A673 (cell line): ENCODE results near the gene DLGAP1. TPM values are rescaled to one million over a fixed set of nuclear protein-coding genes. Genes with fewer than 3 reads are reported as not detected.

Experiments
- BruUV-seq: library from RNA; stranded (reverse); fragments of 400-500 nt; replicated peaks from 2 replicates; lab custom pipeline; 2021; lab: Mats Ljungman, UMichigan
- CTCF ChIA-PET: fragments of 300-600 bp; sonication (Branson Sonifier 250); formaldehyde crosslinking; loops from one replicate; lab custom pipeline; 2022; ENCODE audit warnings: antibody characterized with exemption; lab: Charles Lee
- POLR2A ChIA-PET: fragments of 300-600 bp; sonication (Branson Sonifier 250); formaldehyde crosslinking; loops from one replicate; lab custom pipeline; 2022; ENCODE audit warnings: antibody characterized with exemption; ENCODE audit not compliant: low non-redundant PET; lab: Charles Lee
- DNase-seq: peaks from one replicate; pipeline ENCODE4 v3.0.0-alpha.2; 2015; ENCODE audit warnings: low spot score
- H3K27ac ChIP-seq: fragments of 200-600 bp; sonication (generic); 2 replicates; pipeline ENCODE4 v1.5.1; 2016; ENCODE audit warnings: mixed run types, low read depth, mild to moderate bottlenecking, mixed read lengths, antibody characterized with exemption, low read length; ENCODE audit not compliant: poor library complexity, severe bottlenecking
- H3K27me3 ChIP-seq: fragments of 200-600 bp; sonication (generic); replicated peaks from 2 replicates; pipeline ENCODE4 v1.6.1; 2017; ENCODE audit warnings: mixed run types, low read depth, mild to moderate bottlenecking, mixed read lengths, antibody characterized with exemption, low read length; ENCODE audit not compliant: insufficient read depth, poor library complexity
- H3K36me3 ChIP-seq: fragments of 200-600 bp; sonication (generic); 2 replicates; pipeline ENCODE4 v1.6.1; 2016; ENCODE audit warnings: mixed run types, mild to moderate bottlenecking, mixed read lengths, antibody characterized with exemption, low read length; ENCODE audit not compliant: insufficient read depth, poor library complexity, severe bottlenecking
- H3K4me1 ChIP-seq: fragments of 200-600 bp; sonication (generic); 2 replicates; pipeline ENCODE4 v1.6.1; 2017; ENCODE audit warnings: mixed run types, mild to moderate bottlenecking, mixed read lengths, antibody characterized with exemption, low read length; ENCODE audit not compliant: insufficient read depth, poor library complexity, severe bottlenecking
- H3K4me3 ChIP-seq: fragments of 200-600 bp; sonication (generic); 2 replicates; pipeline ENCODE4 v1.5.1; 2016; ENCODE audit warnings: low read depth, mixed run types, mild to moderate bottlenecking, mixed read lengths, low read length; ENCODE audit not compliant: poor library complexity, severe bottlenecking
- H3K9me3 ChIP-seq: fragments of 200-600 bp; sonication (generic); 2 replicates; pipeline ENCODE4 v1.6.1; 2016; ENCODE audit warnings: mixed run types, low read depth, mild to moderate bottlenecking, mixed read lengths, antibody characterized with exemption, low read length; ENCODE audit not compliant: poor library complexity, severe bottlenecking
- EZH2 ChIP-seq: fragments of 200-600 bp; sonication (generic); IDR thresholded peaks from 2 replicates; pipeline ENCODE4 v1.6.1; 2017; ENCODE audit warnings: borderline replicate concordance, low read depth, mild to moderate bottlenecking, mixed read lengths, antibody characterized with exemption, low read length; ENCODE audit not compliant: poor library complexity, severe bottlenecking
- intact Hi-C: fragments of 100-400 bp; cut with micrococcal nuclease; formaldehyde crosslinking; loops from one replicate; pipeline ENCODE4 v1.10.0; 2022; ENCODE audit not compliant: unreplicated experiment
- total RNA-seq: library from RNA; stranded (reverse); gene quantifications from 2 replicates; pipeline ENCODE4 v1.2.3, GENCODE V29; 2021
- TF ChIP-seq, protein P1 (sequence below): fragments of 300-800, 200-600 bp; sonication (generic); conservative IDR thresholded peaks from 2 replicates; pipeline ENCODE4 v1.5.1; 2017; ENCODE audit warnings: low read depth, mild to moderate bottlenecking, antibody characterized with exemption, low read length, moderate library complexity, mixed read lengths

Gene DLGAP1
- total RNA-seq, 1 experiment from 2014 or later: 135 TPM

DNA sequence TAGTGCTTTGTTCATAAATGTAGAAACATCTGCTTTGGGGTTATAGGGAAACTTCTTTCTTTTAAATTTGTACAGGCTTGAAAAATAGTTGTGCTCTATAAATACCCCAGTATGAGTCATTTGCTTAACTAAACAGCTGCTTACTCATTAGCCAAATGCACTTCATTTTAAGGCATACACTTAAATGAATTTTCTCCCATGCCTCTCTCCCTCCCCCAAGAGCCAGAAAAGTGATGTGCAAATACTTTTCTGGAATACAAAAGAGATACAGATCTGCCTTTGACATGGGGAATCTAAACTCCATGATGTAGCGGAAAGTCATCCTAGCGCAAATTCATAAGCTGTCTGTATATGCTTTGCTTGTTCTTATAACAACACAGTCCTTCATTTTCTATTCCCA is 469.4 kb downstream of the DLGAP1 start:
- no TSS peak for BruUV-seq
- intact Hi-C loops: no loop called here
- CTCF ChIA-PET: no interaction called here

DNA sequence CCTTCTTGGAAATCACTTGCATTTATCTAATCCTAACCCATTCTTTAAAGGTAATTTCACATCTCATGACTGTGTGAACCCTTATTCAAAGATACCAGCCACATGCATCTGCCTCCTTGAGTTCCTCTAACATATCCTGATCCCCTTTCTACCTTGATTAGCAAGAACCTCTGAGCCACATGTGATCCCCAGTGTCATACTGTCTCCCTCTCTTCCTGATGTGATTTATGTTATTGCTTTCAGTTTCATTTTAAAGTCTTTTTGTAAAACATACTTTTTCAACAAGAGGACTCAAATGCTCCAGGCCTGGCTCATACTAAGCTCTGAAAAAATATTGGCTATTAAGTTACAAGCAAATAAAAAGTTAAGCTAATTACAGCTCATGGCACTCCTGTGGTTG is 470.1 kb downstream of the DLGAP1 start:
- DNase-seq: no peak
- Histone ChIP-seq H3K27ac (no peak overlapping the region), H3K36me3 (no peaks in the 10 kb centered on the region), H3K9me3 (no peaks in the 10 kb centered on the region), H3K4me1 (peaks cover 28% of the 10 kb centered on the region), H3K27me3 (no peaks in the 10 kb centered on the region), H3K4me3 (no peak overlapping the region)
- TF ChIP-seq EZH2: no peak
- TF ChIP-seq, protein P1, sequence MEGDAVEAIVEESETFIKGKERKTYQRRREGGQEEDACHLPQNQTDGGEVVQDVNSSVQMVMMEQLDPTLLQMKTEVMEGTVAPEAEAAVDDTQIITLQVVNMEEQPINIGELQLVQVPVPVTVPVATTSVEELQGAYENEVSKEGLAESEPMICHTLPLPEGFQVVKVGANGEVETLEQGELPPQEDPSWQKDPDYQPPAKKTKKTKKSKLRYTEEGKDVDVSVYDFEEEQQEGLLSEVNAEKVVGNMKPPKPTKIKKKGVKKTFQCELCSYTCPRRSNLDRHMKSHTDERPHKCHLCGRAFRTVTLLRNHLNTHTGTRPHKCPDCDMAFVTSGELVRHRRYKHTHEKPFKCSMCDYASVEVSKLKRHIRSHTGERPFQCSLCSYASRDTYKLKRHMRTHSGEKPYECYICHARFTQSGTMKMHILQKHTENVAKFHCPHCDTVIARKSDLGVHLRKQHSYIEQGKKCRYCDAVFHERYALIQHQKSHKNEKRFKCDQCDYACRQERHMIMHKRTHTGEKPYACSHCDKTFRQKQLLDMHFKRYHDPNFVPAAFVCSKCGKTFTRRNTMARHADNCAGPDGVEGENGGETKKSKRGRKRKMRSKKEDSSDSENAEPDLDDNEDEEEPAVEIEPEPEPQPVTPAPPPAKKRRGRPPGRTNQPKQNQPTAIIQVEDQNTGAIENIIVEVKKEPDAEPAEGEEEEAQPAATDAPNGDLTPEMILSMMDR: no peak
- intact Hi-C loops: no loop called here
- CTCF ChIA-PET: no interaction called here
- no TSS peak for BruUV-seq
- POLR2A ChIA-PET: interaction anchor here (0.6 kb wide), 1 partner anchor 18 kb away, joined by 3 read pairs; no protein-coding TSS in a partner anchor

More for the DNA sequence above, 469.4 kb downstream of the DLGAP1 start:
- DNase-seq: no peak
- no peak overlapping the region for H3K4me3 ChIP-seq
- no peaks in the 10 kb centered on the region for H3K9me3 ChIP-seq
- H3K36me3 ChIP-seq: no peaks in the 10 kb centered on the region
- H3K4me1 ChIP-seq: peaks cover 28% of the 10 kb centered on the region
- TF ChIP-seq, protein P1: no peak
- no peak for TF ChIP-seq EZH2
- POLR2A ChIA-PET: no interaction called here
- H3K27ac ChIP-seq: no peak overlapping the region
- H3K27me3 ChIP-seq: no peaks in the 10 kb centered on the region

DNA sequence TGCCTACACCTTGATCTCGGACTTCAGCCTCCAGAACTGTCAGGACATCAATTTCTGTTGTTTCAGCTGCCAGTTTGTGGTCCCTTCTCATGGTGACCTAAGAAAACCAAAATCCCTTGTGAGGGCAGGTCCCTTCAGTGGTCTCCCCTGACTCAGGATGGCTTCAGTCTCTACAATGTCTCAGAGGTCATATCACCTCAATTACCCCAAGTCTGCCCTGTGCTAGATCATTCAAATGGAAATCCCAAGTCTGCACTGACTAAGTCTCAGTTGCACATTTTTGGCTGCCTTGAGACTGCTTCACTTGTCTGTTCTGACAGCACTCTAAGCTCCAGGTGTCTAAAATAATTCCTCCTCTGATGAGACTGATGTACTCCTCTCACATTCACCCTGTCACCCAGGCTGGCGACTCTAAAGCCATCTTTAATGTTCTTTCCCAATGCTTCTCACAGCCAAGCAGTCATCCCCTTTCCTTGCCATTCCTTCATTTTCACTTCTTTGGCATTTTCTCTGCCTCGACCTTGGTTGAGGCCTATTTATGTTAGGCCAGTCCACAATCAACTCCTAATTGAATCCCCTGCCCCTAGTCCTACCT is 470.8 kb downstream of the DLGAP1 start:
- Histone ChIP-seq H3K4me3 (no peak overlapping the region), H3K27ac (no peak overlapping the region), H3K9me3 (peaks cover 2% of the 10 kb centered on the region), H3K27me3 (no peaks in the 10 kb centered on the region), H3K36me3 (no peaks in the 10 kb centered on the region), H3K4me1 (peaks cover 28% of the 10 kb centered on the region)
- intact Hi-C loops: no loop called here
- TF ChIP-seq EZH2: no peak
- TF ChIP-seq, protein P1: no peak
- no TSS peak for BruUV-seq
- no peak for DNase-seq
- CTCF ChIA-PET: interaction anchor here (1.7 kb wide), 1 partner anchor 11 kb away, joined by 8 read pairs; no protein-coding TSS in a partner anchor
- POLR2A ChIA-PET: no interaction called here
